Retinal pigment epithelial cell (primary cell): Measurements from ENCODE around the gene NT5DC2.

Experiments
- DNase-seq: peaks from one replicate; pipeline ENCODE4 v3.0.0-alpha.2; 2010; ENCODE audit warnings: low read depth
- H3K4me3 ChIP-seq: 2 replicates; pipeline ENCODE4 v1.5.1; 2011; ENCODE audit warnings: mild to moderate bottlenecking, low read length, control low read depth, moderate library complexity
- CTCF ChIP-seq: conservative IDR thresholded peaks from 2 replicates; pipeline ENCODE4 v1.5.1; 2011; ENCODE audit warnings: low read depth, low read length, control low read depth, inconsistent platforms

The NT5DC2 gene

GRCh38 chr3:52504977-52505376, 28.7 kb downstream of the NT5DC2 start:
- no peak for TF ChIP-seq CTCF
- no peak for DNase-seq
- H3K4me3 ChIP-seq: no peak overlapping the region

- no peak for DNase-seq
- TF ChIP-seq CTCF: no peak
- H3K4me3 ChIP-seq: no peak overlapping the region
Observed at GRCh38 chr3:52503788-52504424, 29.8 kb downstream of the NT5DC2 start.

DNA sequence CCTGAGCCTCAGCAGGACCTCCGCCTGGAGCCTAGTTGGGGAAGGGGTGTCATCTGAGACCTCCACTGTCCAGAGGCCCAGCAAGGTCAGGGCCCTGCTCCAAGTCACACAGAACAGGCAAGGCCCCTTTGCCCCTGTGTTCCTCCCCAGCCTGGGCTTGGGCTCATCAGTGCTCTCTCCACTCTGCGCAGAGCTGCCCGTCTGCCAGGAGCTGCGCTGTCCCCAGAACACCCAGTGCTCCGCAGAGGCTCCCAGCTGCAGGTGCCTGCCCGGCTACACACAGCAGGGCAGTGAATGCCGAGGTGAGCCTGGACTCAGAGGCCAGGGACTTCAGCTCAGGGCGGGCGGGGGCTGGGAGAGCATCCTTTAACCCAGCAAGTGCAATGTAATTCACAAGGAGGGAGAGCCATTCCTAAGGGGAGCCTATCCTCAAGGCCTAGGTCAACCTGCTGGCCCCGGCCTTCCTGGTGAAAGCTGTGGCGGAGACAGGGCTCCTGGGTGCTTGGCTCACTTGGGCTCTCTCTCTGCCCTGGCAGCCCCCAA, 30.8 kb downstream of the NT5DC2 start:
- no peak overlapping the region for H3K4me3 ChIP-seq
- no peak for TF ChIP-seq CTCF
- no peak for DNase-seq

DNA sequence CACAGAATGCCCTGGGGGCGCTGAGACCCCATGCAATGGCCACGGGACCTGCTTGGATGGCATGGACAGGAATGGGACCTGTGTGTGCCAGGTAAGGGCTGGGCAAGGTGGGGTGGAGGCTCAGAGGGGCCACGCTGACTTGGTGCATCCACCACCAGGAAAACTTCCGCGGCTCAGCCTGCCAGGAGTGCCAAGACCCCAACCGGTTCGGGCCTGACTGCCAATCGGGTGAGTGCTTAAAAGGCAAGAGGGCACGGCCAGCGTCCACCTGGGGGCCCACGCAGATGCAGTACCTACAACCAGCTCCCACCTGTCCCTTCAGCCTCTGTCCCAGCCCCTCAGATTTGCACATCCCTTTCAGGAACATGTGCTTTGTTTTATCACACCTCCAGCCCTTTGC, 31.7 kb downstream of the NT5DC2 start:
- DNase-seq: no peak
- H3K4me3 ChIP-seq: no peak overlapping the region
- TF ChIP-seq CTCF: no peak

GRCh38 chr3:52501046-52501445, 32.6 kb downstream of the NT5DC2 start:
- DNase-seq: no peak
- TF ChIP-seq CTCF: no peak
- H3K4me3 ChIP-seq: no peak overlapping the region

DNA sequence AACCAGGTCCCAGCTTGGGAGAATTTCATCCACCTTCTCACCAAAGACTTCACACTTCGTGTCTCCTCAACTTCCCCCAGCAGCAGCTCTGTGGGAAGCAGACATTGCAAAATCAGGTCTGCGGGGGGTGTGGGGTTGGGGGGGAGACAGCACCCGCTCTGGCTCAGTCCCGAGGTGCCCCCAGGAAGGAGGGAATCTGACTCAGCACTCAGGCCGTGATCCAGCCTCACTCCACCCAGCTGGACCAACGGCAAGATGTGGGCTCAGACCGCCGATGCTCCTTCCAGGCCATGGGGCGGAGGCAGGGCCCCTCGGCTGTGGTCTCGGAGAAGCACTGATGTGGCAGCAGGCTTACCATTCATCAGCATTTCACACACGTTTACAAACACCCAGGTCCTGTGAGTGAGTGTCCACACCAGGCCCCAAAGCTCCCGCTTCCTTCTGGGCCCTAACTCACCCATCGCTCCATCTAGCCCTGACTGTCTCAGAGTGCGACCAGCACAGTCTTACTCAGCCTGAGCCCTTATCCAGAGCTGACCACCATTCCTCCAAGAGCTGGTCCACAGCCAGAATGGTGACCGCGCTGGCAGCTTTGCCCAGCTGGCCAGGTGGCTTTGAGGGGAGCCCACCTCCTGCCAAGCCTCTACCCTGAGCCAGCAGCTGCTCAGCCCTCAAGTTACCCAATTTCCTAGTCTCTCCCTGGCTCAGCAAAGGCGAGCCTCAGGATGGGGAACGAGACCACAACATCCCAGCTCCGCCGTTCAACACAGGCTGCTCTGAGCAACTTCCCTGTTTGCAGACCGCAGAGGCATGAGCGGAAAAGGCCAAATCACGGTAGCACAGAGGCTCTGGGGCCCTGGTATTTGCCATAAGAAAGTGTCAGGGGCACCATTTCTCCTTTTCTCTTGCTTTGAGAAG, 35.3 kb downstream of the NT5DC2 start:
- no peak for TF ChIP-seq CTCF
- DNase-seq: no peak
- no peak overlapping the region for H3K4me3 ChIP-seq
